Measurements from ENCODE around the gene MYL9. TPM values are rescaled to one million over a fixed set of nuclear protein-coding genes. Genes with fewer than 3 reads are reported as not detected.

The MYL9 gene
- total RNA-seq, 2 experiments from 2014 or later = 0.12 to 0.29 TPM

DNA sequence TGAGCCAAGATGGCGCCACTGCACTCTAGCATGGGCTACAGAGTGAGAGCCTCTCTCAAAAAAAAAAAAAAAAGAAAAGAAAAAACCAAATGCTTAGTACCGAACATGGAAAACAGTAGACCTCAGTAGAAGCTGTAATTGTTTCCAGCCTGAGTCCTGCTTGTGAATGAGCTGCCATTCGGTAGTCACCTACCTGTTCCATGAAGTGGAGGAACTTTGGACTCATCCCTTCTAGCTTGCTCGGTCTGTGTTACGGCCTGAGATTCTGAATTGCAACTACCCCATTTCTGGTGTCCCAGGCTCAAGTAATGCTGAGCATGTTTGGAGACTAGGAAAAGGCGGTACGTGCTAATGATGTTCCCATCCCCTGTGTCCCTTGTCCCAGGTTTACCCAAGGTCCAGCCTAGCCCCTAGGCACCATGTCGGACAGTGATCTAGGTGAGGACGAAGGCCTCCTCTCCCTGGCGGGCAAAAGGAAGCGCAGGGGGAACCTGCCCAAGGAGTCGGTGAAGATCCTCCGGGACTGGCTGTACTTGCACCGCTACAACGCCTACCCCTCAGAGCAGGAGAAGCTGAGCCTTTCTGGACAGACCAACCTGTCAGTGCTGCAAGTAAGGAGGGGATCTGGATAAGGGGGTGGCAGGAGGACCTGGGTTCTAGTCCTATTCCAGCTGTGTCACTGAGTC lies 37.2 kb downstream of the MYL9 start:
- CTCF ChIA-PET = interaction anchor here (1.1 to 1.5 kb wide), 3 partner anchors 13 to 28 kb away, joined by 3 to 5 read pairs (median 4); partner anchors contain the start of gene RAB5IF
- POLR2A ChIA-PET = no interaction called here
- intact Hi-C loops (cut with micrococcal nuclease) = no loop called here
- H3K27ac Mint-ChIP-seq = no peak overlapping the region
- H3K4me1 Mint-ChIP-seq (ENCODE audit: low read depth) = peaks cover 39% of the 10 kb centered on the region
- no peak for DNase-seq
- H3K9me3 Mint-ChIP-seq = no peaks in the 10 kb centered on the region
- H3K27me3 Mint-ChIP-seq = no peaks in the 10 kb centered on the region
- peaks cover 40% of the 10 kb centered on the region for H3K36me3 Mint-ChIP-seq
- no peak overlapping the region for H3K4me3 Mint-ChIP-seq

DNA sequence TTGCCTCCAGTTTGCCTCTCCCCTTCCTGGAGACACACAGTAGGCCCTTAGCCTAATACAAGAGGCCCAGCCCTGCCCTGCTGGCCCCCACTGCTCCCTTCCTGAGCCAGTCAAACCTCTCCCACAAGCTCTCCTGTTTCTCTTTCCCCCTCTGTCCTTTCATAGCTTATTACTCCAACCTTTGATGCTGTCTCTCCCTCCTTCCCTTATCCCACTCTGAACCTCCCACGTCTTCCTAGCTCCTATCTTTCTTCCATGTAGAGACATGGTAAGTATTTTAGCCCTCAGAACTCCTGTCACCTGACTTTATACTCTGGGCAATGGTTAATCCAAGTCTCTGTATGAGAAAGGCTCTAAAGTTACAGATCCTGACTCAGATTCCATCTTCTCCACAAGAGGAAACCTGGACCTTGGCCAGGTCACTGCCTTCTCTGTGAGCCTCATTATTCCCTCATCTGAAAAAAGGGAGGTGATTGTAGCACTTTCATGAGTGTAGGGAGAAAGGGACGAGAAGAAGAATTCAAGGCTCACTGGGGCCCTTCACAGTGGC lies 38.8 kb downstream of the MYL9 start:
- Mint-ChIP-seq H3K9me3 (no peaks in the 10 kb centered on the region), H3K27ac (peak overlapping the region; percentile 34), H3K36me3 (peaks cover 39% of the 10 kb centered on the region), H3K4me3 (no peak overlapping the region), H3K4me1 (ENCODE audit: low read depth) (peaks cover 34% of the 10 kb centered on the region), H3K27me3 (no peaks in the 10 kb centered on the region)
- intact Hi-C loops (cut with micrococcal nuclease) = no loop called here
- ChIA-PET POLR2A (no interaction called here), CTCF (no interaction called here)
- no peak for DNase-seq

DNA sequence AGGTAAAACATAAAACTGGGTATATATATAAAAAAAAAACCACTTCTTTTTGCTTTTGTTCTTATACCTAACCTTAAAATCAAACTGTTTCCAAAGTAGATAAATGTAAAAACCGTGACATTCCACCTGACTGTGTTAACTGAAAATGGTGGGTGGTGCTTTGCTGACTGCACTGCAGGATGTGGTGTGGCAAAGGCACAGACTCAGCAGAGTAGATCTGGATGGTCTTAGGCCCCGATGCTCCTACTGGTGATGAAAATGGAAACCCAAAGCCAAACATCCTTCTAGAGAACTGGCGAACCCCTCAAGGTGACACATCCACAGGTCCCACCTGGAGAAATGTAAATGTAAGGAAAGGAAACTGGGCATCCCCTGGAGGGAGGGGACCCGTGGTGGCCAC lies 41.0 kb downstream of the MYL9 start:
- DNase-seq = peak; percentile 60
- intact Hi-C loops (cut with micrococcal nuclease) = loop anchor here (1.0 kb wide), 1 partner anchor 12 kb away; no protein-coding TSS in a partner anchor
- Mint-ChIP-seq H3K4me3 (no peak overlapping the region), H3K27ac (peak overlapping the region; percentile 84), H3K36me3 (peaks cover 38% of the 10 kb centered on the region), H3K4me1 (ENCODE audit: low read depth) (peaks cover 25% of the 10 kb centered on the region), H3K27me3 (no peaks in the 10 kb centered on the region), H3K9me3 (no peaks in the 10 kb centered on the region)
- CTCF ChIA-PET = no interaction called here
- POLR2A ChIA-PET = interaction anchor here (1.6 kb wide), 1 partner anchor 13 kb away, joined by 3 read pairs; no protein-coding TSS in a partner anchor

DNA sequence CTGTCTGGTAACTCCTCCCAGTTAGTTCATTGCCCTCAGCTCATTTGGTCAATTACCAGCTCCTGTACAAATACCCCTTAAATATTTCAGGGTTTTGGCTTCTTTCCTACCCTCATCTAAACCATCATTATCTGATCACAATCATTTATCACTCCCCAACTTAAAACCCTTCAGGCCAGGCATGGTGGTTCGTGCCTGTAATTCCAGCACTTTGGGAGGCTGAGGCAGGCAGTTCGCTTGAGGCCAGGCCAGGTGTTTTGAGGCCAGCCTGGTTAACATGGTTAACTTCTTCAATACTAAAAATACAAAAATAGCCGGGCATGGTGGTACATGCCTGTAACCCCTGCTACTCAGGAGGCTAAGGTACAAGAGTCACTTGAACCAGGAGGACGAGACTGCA lies 41.5 kb downstream of the MYL9 start:
- Mint-ChIP-seq H3K27ac (peak overlapping the region; percentile 84), H3K36me3 (peaks cover 43% of the 10 kb centered on the region), H3K4me1 (ENCODE audit: low read depth) (peaks cover 29% of the 10 kb centered on the region), H3K27me3 (no peaks in the 10 kb centered on the region), H3K4me3 (no peak overlapping the region), H3K9me3 (no peaks in the 10 kb centered on the region)
- POLR2A ChIA-PET = interaction anchor here (0.6 to 1.6 kb wide), 2 partner anchors 8 to 13 kb away, joined by 3 read pairs; no protein-coding TSS in a partner anchor
- DNase-seq = no peak
- CTCF ChIA-PET = no interaction called here
- intact Hi-C loops (cut with micrococcal nuclease) = loop anchor here (1.0 kb wide), 1 partner anchor 11 kb away; no protein-coding TSS in a partner anchor

DNA sequence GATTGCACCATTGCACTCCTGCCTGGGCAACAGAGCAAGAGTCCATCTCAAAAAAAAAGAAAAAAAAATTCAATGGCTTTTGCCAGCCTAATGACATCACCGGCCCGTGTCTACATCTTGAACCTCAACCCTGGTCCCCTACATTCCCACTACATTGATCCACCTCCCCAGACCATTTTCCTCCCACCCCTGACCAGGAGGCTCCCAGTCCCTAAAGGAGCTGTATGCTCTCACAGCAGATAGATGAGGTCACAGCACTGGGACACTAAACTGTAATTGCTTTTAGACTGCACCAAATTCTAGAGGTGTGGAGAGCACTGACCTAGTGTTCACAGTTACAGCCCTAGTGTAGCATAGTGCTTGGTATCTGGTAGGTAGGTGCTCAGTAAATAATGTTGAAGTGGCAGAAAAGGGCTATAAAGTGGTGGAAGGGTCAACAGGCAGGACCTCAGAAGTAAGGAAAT lies 42.7 kb downstream of the MYL9 start:
- H3K27ac Mint-ChIP-seq = peak overlapping the region; percentile 26
- no peak for DNase-seq
- H3K4me3 Mint-ChIP-seq = no peak overlapping the region
- H3K27me3 Mint-ChIP-seq = no peaks in the 10 kb centered on the region
- peaks cover 41% of the 10 kb centered on the region for H3K36me3 Mint-ChIP-seq
- intact Hi-C loops (cut with micrococcal nuclease) = no loop called here
- CTCF ChIA-PET = interaction anchor here (1.2 kb wide), 1 partner anchor 10 kb away, joined by 4 read pairs; no protein-coding TSS in a partner anchor
- H3K9me3 Mint-ChIP-seq = no peaks in the 10 kb centered on the region
- POLR2A ChIA-PET = interaction anchor here (1.6 kb wide), 1 partner anchor 12 kb away, joined by 3 read pairs; no protein-coding TSS in a partner anchor
- peaks cover 27% of the 10 kb centered on the region for H3K4me1 Mint-ChIP-seq (ENCODE audit: low read depth)

DNA sequence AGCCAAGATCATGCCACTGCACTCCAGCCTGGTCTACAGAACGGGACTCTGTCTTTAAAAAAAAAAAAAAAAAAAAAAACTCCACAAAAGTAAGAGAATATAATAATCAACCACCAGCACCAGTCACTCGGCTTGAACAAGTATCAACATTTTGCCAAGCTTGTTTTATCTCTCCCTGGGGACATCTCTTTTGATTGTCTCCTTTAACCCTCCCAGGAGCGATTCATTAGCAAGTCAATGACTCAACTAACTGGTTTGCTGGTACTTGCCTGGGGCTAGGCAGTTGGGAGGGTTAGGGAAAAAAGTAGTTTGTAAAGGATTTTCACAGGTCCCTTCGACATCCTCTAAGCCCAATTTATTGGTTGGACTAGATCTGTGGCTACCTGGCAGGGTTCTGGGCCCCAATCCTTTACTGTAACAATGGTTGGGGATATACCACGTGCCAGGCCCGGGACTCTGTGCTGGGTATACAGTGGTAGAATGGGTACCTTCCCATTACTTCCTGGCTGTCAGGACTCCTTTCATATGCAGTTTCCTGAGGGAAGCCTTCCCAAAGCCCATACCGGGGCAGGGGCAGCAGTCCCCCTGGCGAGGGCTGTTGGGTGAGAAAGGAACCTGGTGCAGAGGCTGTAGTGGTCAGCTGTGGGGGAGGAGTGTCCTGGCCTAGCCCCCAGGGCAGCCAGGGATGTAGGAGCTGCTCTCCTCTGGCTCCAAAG lies 44.2 kb downstream of the MYL9 start:
- ChIA-PET POLR2A (interaction anchor here (0.6 kb wide), 1 partner anchor 9 kb away, joined by 4 read pairs; no protein-coding TSS in a partner anchor), CTCF (interaction anchor here (0.7 to 2.0 kb wide), 2 partner anchors 8 to 11 kb away, joined by 4 to 6 read pairs; no protein-coding TSS in a partner anchor)
- DNase-seq = no peak
- intact Hi-C loops (cut with micrococcal nuclease) = no loop called here
- Mint-ChIP-seq H3K9me3 (no peaks in the 10 kb centered on the region), H3K4me3 (no peak overlapping the region), H3K27ac (no peak overlapping the region), H3K27me3 (no peaks in the 10 kb centered on the region), H3K4me1 (ENCODE audit: low read depth) (peaks cover 24% of the 10 kb centered on the region), H3K36me3 (peaks cover 28% of the 10 kb centered on the region)

DNA sequence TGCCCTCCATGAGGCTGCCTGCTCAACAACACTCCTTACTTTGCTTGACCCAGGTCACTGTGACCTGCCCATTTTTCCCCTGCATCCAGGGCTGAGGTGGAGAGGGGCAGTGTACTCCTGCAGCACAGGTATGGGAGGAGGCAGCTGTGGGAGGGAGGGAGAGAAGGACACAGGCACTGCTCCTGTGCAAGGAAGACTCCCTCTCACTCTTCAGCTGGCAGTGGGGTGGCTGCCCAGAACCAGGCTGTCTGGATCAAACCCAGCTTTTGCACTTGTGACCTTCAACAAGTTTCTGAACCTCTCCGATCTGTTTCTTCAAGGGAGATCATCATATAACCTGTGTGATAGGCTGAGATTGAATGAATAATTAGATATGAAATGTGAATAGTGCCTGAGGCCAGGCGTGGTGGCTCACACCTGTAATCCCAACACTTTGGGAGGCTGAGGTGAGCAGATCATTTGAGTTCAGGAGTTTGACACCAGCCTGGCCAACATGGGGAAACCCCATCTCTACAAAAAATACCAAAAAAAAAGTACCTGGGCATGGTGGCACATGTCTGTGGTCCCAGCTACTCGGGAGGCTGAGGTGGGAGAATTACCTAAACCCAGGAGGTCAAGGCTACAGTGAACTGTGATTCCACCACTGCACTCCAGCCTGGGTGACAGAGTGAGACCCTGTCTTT lies 46.2 kb downstream of the MYL9 start:
- peak overlapping the region; percentile 24 for H3K27ac Mint-ChIP-seq
- ChIA-PET POLR2A (interaction anchor here (1.5 to 2.1 kb wide), 2 partner anchors 12 to 14 kb away, joined by 5 to 6 read pairs; partner anchors contain the start of gene TGIF2), CTCF (interaction anchor here (0.6 to 1.9 kb wide), 4 partner anchors 13 to 149 kb away, joined by 3 to 12 read pairs (median 3); partner anchors contain the start of gene TGIF2)
- DNase-seq = no peak
- H3K36me3 Mint-ChIP-seq = peaks cover 26% of the 10 kb centered on the region
- no peaks in the 10 kb centered on the region for H3K9me3 Mint-ChIP-seq
- intact Hi-C loops (cut with micrococcal nuclease) = no loop called here
- H3K27me3 Mint-ChIP-seq = no peaks in the 10 kb centered on the region
- H3K4me1 Mint-ChIP-seq (ENCODE audit: low read depth) = peaks cover 28% of the 10 kb centered on the region
- H3K4me3 Mint-ChIP-seq = no peak overlapping the region

DNA sequence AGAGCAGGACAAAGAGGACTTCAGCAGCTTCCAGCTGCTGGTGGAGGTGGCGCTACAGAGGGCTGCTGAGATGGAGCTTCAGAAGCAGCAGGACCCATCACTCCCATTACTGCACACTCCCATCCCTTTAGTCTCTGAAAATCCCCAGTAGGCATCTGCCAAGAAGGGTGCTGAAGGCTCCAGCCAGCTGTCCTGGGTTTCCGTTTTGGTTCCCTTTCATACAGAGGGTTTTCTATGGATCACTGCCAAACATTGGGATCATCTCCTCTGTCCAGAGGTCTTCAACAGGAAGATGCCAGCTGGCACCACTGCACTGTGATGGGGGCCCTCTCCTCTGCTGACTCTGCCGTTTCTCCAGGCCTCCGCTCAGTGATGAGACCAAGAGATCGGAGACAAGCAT lies 50.0 kb downstream of the MYL9 start:
- ChIA-PET CTCF (interaction anchor here (1.2 to 8.2 kb wide), 4 partner anchors 13 to 20 kb away, joined by 3 to 100 read pairs (median 4); partner anchors contain the start of gene RAB5IF), POLR2A (interaction anchor here (0.6 to 1.9 kb wide), 4 partner anchors 14 to 52 kb away, joined by 3 to 6 read pairs (median 3); partner anchors contain the start of genes RAB5IF and TGIF2)
- Mint-ChIP-seq H3K27me3 (no peaks in the 10 kb centered on the region), H3K4me1 (ENCODE audit: low read depth) (peaks cover 60% of the 10 kb centered on the region), H3K36me3 (peaks cover 33% of the 10 kb centered on the region), H3K27ac (peak overlapping the region; percentile 42), H3K4me3 (no peak overlapping the region), H3K9me3 (no peaks in the 10 kb centered on the region)
- intact Hi-C loops (cut with micrococcal nuclease) = no loop called here
- DNase-seq = no peak

DNA sequence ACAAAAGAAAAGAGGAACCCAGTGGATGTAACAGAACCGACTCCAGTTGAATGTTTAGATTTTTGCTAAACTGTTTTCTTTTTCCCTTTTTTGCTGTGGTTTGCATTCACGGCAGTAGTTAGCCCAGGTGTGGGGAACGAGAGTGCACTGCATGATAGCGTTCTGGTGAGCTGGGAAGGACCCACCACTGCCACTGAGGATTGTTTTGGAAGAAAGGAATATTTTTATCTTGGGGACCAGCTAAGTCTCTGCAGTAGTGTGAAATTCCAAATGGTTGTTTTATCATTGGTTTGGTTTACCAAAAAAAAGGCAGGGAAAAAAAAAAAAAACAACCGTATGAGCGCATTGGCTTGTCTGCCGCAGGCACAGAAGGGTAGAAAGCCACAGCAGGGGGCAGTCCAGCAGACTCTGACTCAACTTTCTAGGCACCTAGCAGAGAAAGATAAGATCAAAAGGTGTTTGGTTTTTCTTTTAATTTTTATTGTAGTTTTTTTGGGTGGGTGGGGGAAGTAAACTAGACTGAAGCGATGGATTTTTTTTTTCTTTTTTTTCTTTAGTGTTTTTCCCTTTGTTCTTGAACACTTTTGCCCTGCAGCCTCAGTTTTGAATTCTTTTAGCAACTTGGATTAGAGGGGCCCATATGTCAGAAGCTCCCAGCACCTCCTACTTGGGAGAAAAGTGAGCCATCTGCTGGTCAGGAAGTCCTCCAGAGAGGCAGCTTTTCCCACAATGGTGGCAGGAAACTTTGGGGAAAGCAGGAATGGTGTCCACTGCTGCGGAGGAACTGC lies 50.7 kb downstream of the MYL9 start:
- Mint-ChIP-seq H3K4me1 (ENCODE audit: low read depth) (peaks cover 57% of the 10 kb centered on the region), H3K27me3 (no peaks in the 10 kb centered on the region), H3K36me3 (peaks cover 33% of the 10 kb centered on the region), H3K9me3 (no peaks in the 10 kb centered on the region), H3K4me3 (no peak overlapping the region), H3K27ac (peak overlapping the region; percentile 73)
- peak; percentile 75 for DNase-seq
- intact Hi-C loops (cut with micrococcal nuclease) = no loop called here
- ChIA-PET CTCF (interaction anchor here (0.7 to 8.2 kb wide), 5 partner anchors 13 to 776 kb away, joined by 3 to 100 read pairs (median 3); partner anchors contain the start of gene RAB5IF), POLR2A (interaction anchor here (0.6 to 1.9 kb wide), 4 partner anchors 17 to 52 kb away, joined by 3 to 6 read pairs (median 3); partner anchors contain the start of gene TGIF2)

DNA sequence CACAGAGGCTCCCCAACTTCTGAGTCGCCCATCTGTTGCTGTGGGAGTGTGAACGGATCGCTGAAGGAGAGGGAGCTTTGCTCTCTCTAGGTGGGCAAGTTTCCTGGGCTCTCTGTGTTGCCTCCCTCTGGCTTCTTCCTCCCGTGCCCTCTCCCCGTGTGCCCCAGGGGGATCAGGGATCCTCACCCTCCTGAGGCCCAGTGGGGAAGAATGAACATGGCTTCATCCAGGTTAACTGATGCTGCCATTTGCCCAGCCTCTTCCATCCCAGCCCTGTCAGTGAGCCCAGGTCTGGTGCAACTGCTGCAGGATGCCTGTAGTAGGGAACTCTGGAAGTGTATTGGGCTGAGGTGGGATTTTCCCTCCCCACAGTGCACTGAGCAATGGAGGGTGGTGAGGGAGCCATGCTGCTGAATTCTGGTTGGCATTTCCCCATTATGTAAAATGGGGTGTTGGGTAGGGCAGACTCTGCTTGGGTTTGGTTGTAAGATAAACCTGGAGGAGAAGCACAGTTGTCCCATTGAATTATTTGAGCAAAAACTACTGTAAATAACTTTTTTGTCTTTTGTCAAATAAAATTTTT lies 52.1 kb downstream of the MYL9 start:
- CTCF ChIA-PET = interaction anchor here (0.9 to 8.2 kb wide), 5 partner anchors 8 to 36 kb away, joined by 4 to 100 read pairs (median 5); partner anchors contain the start of gene RAB5IF
- Mint-ChIP-seq H3K4me1 (ENCODE audit: low read depth) (peaks cover 50% of the 10 kb centered on the region), H3K36me3 (peaks cover 30% of the 10 kb centered on the region), H3K27me3 (no peaks in the 10 kb centered on the region), H3K27ac (peak overlapping the region; percentile 38), H3K9me3 (no peaks in the 10 kb centered on the region), H3K4me3 (no peak overlapping the region)
- no peak for DNase-seq
- POLR2A ChIA-PET = interaction anchor here (1.1 to 3.1 kb wide), 3 partner anchors 12 to 242 kb away, joined by 5 to 47 read pairs (median 11); partner anchors contain the start of genes RAB5IF and TGIF2
- intact Hi-C loops (cut with micrococcal nuclease) = no loop called here
